GM12891 (cell line): ENCODE measurements around the gene FOXK1.

Experiments used
- DNase-seq: peaks from one replicate; pipeline ENCODE4 v3.0.0; 2011; ENCODE audit warnings: low spot score; ENCODE audit not compliant: insufficient read length
- FAIRE-seq: peaks from 2 replicates; lab custom pipeline; 2011; peaks lifted over from hg19 to GRCh38; lab: Jason Lieb, UNC
- PAX5 ChIP-seq: IDR thresholded peaks from 2 replicates; pipeline ENCODE4 v1.6.1; 2011; ENCODE audit warnings: low read length, moderate library complexity, mild to moderate bottlenecking; ENCODE audit not compliant: insufficient read depth, severe bottlenecking
- POLR2A ChIP-seq: IDR thresholded peaks from 2 replicates; pipeline ENCODE4 v1.6.1; 2011; ENCODE audit warnings: low read depth, low read length, control low read depth
- POLR2AphosphoS5 ChIP-seq: IDR thresholded peaks from 2 replicates; pipeline ENCODE4 v1.6.1; 2011; ENCODE audit warnings: low read depth, low read length, control low read depth
- POU2F2 ChIP-seq: IDR thresholded peaks from 2 replicates; pipeline ENCODE4 v1.6.1; 2011; ENCODE audit warnings: low read depth, mild to moderate bottlenecking, control low read depth, low read length, moderate library complexity
- SPI1 ChIP-seq: IDR thresholded peaks from 2 replicates; pipeline ENCODE4 v1.6.1; 2011; ENCODE audit warnings: low read depth, low read length, control low read depth
- TAF1 ChIP-seq: IDR thresholded peaks from 2 replicates; pipeline ENCODE4 v1.6.1; 2011; ENCODE audit warnings: low read depth, low read length, control low read depth

The FOXK1 gene

GRCh38 chr7:4645246-4645645 is 36.8 kb upstream of the FOXK1 start:
- FAIRE-seq (no peak), DNase-seq (no peak)
- TF ChIP-seq PAX5 (no peak), POLR2AphosphoS5 (no peak), SPI1 (no peak), TAF1 (no peak), POLR2A (no peak), POU2F2 (no peak)

GRCh38 chr7:4648111-4648510 is 34.0 kb upstream of the FOXK1 start:
- no peak for DNase-seq

GRCh38 chr7:4650433-4651047 is 31.6 kb upstream of the FOXK1 start:
- FAIRE-seq (no peak), DNase-seq (no peak)
- TF ChIP-seq PAX5: no peak
- no peak for TF ChIP-seq POLR2AphosphoS5
- TF ChIP-seq TAF1: no peak
- no peak for TF ChIP-seq SPI1
- no peak for TF ChIP-seq POLR2A
- TF ChIP-seq POU2F2: no peak

More at GRCh38 chr7:4648111-4648510, 34.0 kb upstream of the FOXK1 start:
- FAIRE-seq: no peak
- TF ChIP-seq SPI1: no peak
- TF ChIP-seq TAF1: no peak
- no peak for TF ChIP-seq POLR2A
- no peak for TF ChIP-seq PAX5
- TF ChIP-seq POLR2AphosphoS5: no peak
- TF ChIP-seq POU2F2: no peak

GRCh38 chr7:4653771-4654170 is 28.3 kb upstream of the FOXK1 start:
- no peak for TF ChIP-seq POU2F2
- no peak for TF ChIP-seq TAF1
- TF ChIP-seq POLR2AphosphoS5: no peak
- no peak for TF ChIP-seq POLR2A
- TF ChIP-seq SPI1: no peak
- no peak for TF ChIP-seq PAX5
- FAIRE-seq (no peak), DNase-seq (no peak)

- DNase-seq (no peak), FAIRE-seq (no peak)
- no peak for TF ChIP-seq TAF1
Observed at GRCh38 chr7:4655311-4655710, 26.8 kb upstream of the FOXK1 start.

- TF ChIP-seq POLR2AphosphoS5: no peak
- no peak for TF ChIP-seq POLR2A
- TF ChIP-seq TAF1: no peak
- no peak for TF ChIP-seq PAX5
- no peak for TF ChIP-seq POU2F2
- no peak for TF ChIP-seq SPI1
- FAIRE-seq (no peak), DNase-seq (no peak)
Observed at GRCh38 chr7:4655896-4656295, 26.2 kb upstream of the FOXK1 start.

GRCh38 chr7:4657640-4658417 is 24.3 kb upstream of the FOXK1 start:
- TF ChIP-seq PAX5: no peak
- no peak for TF ChIP-seq POU2F2
- TF ChIP-seq POLR2A: no peak
- no peak for TF ChIP-seq SPI1
- no peak for TF ChIP-seq POLR2AphosphoS5
- no peak for TF ChIP-seq TAF1
- DNase-seq: no peak
- FAIRE-seq: no peak

- FAIRE-seq: no peak
- DNase-seq: no peak
- TF ChIP-seq PAX5 (no peak), SPI1 (no peak), POLR2AphosphoS5 (no peak), POU2F2 (no peak), TAF1 (no peak), POLR2A (no peak)
Observed at GRCh38 chr7:4659551-4660286, 22.4 kb upstream of the FOXK1 start.

GRCh38 chr7:4661871-4662270 is 20.2 kb upstream of the FOXK1 start:
- no peak for DNase-seq
- FAIRE-seq: no peak
- no peak for TF ChIP-seq SPI1
- no peak for TF ChIP-seq POLR2AphosphoS5
